Measurements from ENCODE around the gene SGCE. TPM values are rescaled to one million over a fixed set of nuclear protein-coding genes. Genes with fewer than 3 reads are reported as not detected.

The SGCE gene
- polyA plus RNA-seq, 1 experiment: 64.0 TPM

DNA sequence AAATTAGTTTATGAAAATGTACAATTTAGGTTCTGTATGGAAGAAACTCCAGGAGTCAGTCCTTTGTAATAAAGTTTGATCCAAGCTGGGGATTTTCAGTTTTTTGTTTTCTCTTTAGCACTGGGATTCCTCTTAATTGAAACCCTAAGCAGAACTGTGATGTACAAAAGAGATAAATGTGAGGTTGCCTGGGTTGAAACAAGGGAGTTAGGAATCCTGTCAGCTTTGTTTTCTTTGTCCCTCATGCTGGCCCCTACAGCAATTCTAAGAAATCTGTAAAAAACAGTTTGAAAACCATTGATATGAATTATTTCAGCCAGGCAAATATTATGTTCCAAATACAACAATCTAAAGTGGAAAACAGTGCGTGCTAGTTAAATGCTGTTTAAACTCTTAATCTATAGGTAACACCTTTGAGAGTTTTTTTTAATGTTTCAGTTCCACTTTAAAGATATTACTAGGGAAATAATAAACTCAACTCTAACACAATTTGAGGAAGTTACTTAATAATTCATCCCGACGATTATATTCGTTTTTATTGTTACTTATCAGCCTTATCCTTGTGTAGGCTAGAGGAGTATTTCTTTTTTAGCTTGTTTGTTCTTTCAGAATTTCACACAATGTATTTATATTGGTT, 65.3 kb downstream of the SGCE start:
- ChIA-PET CTCF (no interaction called here), POLR2A (no interaction called here)
- Histone ChIP-seq H3K27me3 (ENCODE audit: control insufficient read depth, insufficient read depth, low read length) (no peaks in the 10 kb centered on the region), H3K36me3 (ENCODE audit: control insufficient read depth, insufficient read depth, low read length) (no peaks in the 10 kb centered on the region), H3K4me3 (ENCODE audit: low read depth, low read length) (no peak overlapping the region)
- DNase-seq (ENCODE audit: low read depth): no peak
- TF ChIP-seq, protein P1, sequence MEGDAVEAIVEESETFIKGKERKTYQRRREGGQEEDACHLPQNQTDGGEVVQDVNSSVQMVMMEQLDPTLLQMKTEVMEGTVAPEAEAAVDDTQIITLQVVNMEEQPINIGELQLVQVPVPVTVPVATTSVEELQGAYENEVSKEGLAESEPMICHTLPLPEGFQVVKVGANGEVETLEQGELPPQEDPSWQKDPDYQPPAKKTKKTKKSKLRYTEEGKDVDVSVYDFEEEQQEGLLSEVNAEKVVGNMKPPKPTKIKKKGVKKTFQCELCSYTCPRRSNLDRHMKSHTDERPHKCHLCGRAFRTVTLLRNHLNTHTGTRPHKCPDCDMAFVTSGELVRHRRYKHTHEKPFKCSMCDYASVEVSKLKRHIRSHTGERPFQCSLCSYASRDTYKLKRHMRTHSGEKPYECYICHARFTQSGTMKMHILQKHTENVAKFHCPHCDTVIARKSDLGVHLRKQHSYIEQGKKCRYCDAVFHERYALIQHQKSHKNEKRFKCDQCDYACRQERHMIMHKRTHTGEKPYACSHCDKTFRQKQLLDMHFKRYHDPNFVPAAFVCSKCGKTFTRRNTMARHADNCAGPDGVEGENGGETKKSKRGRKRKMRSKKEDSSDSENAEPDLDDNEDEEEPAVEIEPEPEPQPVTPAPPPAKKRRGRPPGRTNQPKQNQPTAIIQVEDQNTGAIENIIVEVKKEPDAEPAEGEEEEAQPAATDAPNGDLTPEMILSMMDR (IDR thresholded peaks at IDR 0.05; ENCODE audit: insufficient read depth, low read depth, low read length): no peak

DNA sequence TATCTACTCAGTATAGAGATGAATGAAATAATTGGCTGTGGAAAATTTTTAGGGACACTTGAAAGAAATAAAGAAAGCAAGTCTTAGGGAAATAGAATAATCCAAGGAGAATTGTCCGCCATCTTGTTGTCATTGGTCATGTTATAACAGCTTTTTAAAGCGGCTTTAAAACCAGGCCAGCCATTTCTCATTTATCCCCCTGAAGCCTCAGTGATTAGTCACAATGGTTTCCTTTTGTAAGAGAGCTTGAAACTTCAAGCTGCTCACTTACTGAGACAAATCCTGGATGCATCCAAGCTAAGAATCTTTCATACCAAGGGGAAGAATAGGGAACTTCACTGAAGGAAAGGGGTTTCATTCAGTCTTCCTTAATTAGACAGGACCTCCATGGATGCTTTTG, 67.9 kb downstream of the SGCE start:
- no peak for DNase-seq (ENCODE audit: low read depth)
- ChIA-PET POLR2A (no interaction called here), CTCF (interaction anchor here (1.1 kb wide), 1 partner anchor 68 kb away, joined by 4 read pairs; the partner anchor contains the start of gene SGCE)
- Histone ChIP-seq H3K4me3 (ENCODE audit: low read depth, low read length) (no peak overlapping the region), H3K36me3 (ENCODE audit: control insufficient read depth, insufficient read depth, low read length) (no peaks in the 10 kb centered on the region), H3K27me3 (ENCODE audit: control insufficient read depth, insufficient read depth, low read length) (no peaks in the 10 kb centered on the region)
- TF ChIP-seq, protein P1 (IDR thresholded peaks at IDR 0.05; ENCODE audit: insufficient read depth, low read depth, low read length): no peak

DNA sequence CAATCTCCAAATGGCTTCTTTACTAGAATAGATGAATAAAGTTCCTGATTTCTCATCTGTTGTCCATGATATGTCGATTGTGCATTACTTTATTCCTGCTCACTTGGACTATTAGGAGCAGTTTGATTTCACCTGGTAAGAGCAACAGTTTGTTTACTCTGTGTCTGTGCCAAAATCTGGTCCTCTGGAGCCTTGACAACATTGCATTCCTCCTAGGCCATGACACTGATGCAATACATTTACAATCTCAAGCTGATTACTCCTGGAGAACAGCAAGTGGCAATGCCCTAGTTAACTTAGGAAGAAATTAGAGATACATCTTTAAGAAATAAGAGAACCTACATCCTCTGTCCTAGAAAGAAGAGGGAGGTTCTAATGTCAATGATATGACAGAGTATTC, 71.8 kb downstream of the SGCE start:
- ChIA-PET CTCF (interaction anchor here (0.9 kb wide), 1 partner anchor 11 kb away, joined by 4 read pairs; no protein-coding TSS in a partner anchor), POLR2A (no interaction called here)
- H3K36me3 ChIP-seq (ENCODE audit: control insufficient read depth, insufficient read depth, low read length): no peaks in the 10 kb centered on the region
- no peaks in the 10 kb centered on the region for H3K27me3 ChIP-seq (ENCODE audit: control insufficient read depth, insufficient read depth, low read length)
- peak; percentile 5 for DNase-seq (ENCODE audit: low read depth)
- TF ChIP-seq, protein P1 (IDR thresholded peaks at IDR 0.05; ENCODE audit: insufficient read depth, low read depth, low read length): no peak
- no peak overlapping the region for H3K4me3 ChIP-seq (ENCODE audit: low read depth, low read length)

DNA sequence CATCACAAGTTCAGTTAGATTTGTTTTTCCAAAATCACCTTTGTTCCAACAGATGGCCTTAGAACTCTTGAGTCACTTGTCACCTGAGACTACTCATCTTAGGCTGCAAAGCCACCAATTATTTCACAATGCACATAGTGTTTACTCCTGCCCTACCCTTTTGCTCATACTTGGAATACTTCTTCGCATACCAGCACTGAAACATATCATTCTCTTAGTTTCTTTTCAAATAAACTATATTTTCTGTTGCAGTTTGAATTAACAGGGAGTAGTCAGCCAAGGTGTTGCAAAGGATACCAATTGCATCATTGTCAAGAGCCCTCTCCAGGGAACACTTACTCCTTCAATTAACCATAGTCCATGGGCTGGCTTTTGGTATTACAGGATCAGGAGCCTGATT, 75.3 kb downstream of the SGCE start:
- ChIA-PET CTCF (no interaction called here), POLR2A (no interaction called here)
- no peaks in the 10 kb centered on the region for H3K36me3 ChIP-seq (ENCODE audit: control insufficient read depth, insufficient read depth, low read length)
- no peak overlapping the region for H3K4me3 ChIP-seq (ENCODE audit: low read depth, low read length)
- TF ChIP-seq, protein P1 (IDR thresholded peaks at IDR 0.05; ENCODE audit: insufficient read depth, low read depth, low read length): no peak
- no peaks in the 10 kb centered on the region for H3K27me3 ChIP-seq (ENCODE audit: control insufficient read depth, insufficient read depth, low read length)
- peak; percentile 26 for DNase-seq (ENCODE audit: low read depth)

DNA sequence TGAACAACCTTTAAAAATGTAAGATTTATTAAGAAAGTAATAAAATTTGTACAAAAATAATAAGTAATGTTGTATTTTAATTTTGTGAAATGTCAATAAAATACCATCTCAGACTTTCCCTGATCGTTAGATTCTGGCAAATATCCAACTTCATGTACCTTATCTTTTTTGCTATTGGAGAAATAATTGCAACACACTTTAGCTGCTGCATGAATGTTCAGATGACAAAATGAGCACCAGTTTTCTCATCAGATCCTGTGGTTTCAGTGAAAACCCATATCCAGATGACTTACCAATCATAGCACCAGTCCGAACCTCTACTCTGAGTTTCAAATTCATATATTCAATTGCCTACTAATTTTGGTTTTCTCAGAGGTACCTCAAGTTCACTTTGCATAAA, 76.5 kb downstream of the SGCE start:
- Histone ChIP-seq H3K4me3 (ENCODE audit: low read depth, low read length) (no peak overlapping the region), H3K27me3 (ENCODE audit: control insufficient read depth, insufficient read depth, low read length) (no peaks in the 10 kb centered on the region), H3K36me3 (ENCODE audit: control insufficient read depth, insufficient read depth, low read length) (no peaks in the 10 kb centered on the region)
- ChIA-PET POLR2A (no interaction called here), CTCF (no interaction called here)
- no peak for DNase-seq (ENCODE audit: low read depth)
- TF ChIP-seq, protein P1 (IDR thresholded peaks at IDR 0.05; ENCODE audit: insufficient read depth, low read depth, low read length): no peak
